ENCODE results near the gene CKMT2. TPM values are rescaled to one million over a fixed set of nuclear protein-coding genes. Genes with fewer than 3 reads are reported as not detected.
A peak's percentile ranks its signal among the peaks of the same experiment; 100 is the strongest.

CKMT2 gene
- total RNA-seq, 1 experiment from 2014 or later, result not detected

DNA sequence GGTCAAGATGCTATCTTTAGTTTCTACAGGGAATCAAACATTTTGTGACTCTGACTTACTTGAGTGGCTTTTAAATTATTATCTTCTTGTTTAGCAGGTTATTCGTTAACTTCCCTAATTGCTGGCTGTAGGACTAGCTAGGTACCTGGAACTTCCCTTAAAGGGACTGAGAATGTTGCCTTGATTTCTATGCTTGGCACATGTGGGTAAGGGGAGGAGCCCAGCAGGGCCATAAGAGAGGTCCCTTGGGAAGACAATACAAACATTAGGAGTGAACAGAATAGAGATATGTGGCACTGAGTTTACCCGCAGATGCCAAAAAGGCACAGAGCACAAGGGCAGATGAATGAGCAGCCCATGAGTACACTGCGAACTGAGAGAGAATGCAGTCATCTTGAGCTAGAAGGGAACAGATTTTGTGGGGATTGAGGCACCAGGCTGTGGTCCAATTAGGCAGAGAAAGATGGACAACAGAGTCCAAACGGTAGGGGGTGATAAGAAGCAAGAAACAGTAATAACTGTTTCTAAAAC is 9.8 kb downstream of the CKMT2 start:
- H3K79me2 ChIP-seq (ENCODE audit: low read length), result no peaks in the 10 kb centered on the region
- no TSS peak for BruUV-seq (replicated peaks)
- no peak overlapping the region for H3K4me3 ChIP-seq (ENCODE audit: low read length)
- ChIA-PET POLR2A (ENCODE audit: unreplicated experiment) (no interaction called here), CTCF (no interaction called here)
- no peaks in the 10 kb centered on the region for H3K27me3 ChIP-seq (ENCODE audit: low read length)
- H4K20me1 ChIP-seq (ENCODE audit: low read length), result no peaks in the 10 kb centered on the region
- no peaks in the 10 kb centered on the region for H3F3A ChIP-seq (ENCODE audit: low read length, unreplicated experiment)
- H3K9me2 ChIP-seq (replicated peaks; ENCODE audit: low read length), result no peaks in the 10 kb centered on the region
- H3K4me2 ChIP-seq (ENCODE audit: low read length), result no peak overlapping the region
- H3K9me3 ChIP-seq (ENCODE audit: low read length), result no peaks in the 10 kb centered on the region
- ATAC-seq (no peak), DNase-seq (no peak)
- H3K4me1 ChIP-seq (ENCODE audit: insufficient read depth, low read length), result peaks cover 15% of the 10 kb centered on the region
- no peak overlapping the region for H2AFZ ChIP-seq (ENCODE audit: low read length)
- H3K9ac ChIP-seq (ENCODE audit: low read length), result no peak overlapping the region
- TF ChIP-seq EZH2phosphoT487 (IDR thresholded peaks at IDR 0.05; ENCODE audit: borderline replicate concordance, low read length) (no peak), EZH2 (IDR thresholded peaks at IDR 0.05; ENCODE audit: low read length, unreplicated experiment) (no peak)
- TF ChIP-seq, protein P1, sequence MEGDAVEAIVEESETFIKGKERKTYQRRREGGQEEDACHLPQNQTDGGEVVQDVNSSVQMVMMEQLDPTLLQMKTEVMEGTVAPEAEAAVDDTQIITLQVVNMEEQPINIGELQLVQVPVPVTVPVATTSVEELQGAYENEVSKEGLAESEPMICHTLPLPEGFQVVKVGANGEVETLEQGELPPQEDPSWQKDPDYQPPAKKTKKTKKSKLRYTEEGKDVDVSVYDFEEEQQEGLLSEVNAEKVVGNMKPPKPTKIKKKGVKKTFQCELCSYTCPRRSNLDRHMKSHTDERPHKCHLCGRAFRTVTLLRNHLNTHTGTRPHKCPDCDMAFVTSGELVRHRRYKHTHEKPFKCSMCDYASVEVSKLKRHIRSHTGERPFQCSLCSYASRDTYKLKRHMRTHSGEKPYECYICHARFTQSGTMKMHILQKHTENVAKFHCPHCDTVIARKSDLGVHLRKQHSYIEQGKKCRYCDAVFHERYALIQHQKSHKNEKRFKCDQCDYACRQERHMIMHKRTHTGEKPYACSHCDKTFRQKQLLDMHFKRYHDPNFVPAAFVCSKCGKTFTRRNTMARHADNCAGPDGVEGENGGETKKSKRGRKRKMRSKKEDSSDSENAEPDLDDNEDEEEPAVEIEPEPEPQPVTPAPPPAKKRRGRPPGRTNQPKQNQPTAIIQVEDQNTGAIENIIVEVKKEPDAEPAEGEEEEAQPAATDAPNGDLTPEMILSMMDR (conservative IDR thresholded peaks at IDR 0.05; ENCODE audit: low read depth, low read length), result no peak
- no peak overlapping the region for H3K27ac ChIP-seq (ENCODE audit: low read length)
- intact Hi-C loops (cut with micrococcal nuclease), result loop anchor here (1.0 kb wide), 1 partner anchor 56 kb away; no protein-coding TSS in a partner anchor
- H3K36me3 ChIP-seq (ENCODE audit: low read depth, low read length), result no peaks in the 10 kb centered on the region

DNA sequence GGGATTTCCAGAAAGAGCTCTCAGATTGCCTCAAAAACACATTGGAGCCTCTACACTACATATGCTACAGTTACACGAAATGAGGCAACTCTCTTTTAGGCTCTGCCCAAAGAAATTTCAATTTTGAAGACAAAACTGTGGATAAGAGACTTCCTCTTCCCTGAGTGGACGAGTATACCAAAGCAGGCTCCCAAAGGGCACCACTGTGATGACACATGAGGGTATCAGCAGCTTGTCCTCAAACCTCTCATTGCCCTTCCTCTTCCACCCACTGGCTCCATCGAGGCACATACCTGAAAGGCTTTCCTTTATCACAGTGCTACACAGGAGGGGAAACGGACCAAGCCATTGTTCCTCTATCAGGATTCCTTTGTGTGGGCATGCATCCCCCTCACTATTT is 11.3 kb downstream of the CKMT2 start:
- H3K9me3 ChIP-seq (ENCODE audit: low read length), result no peaks in the 10 kb centered on the region
- no peaks in the 10 kb centered on the region for H3K36me3 ChIP-seq (ENCODE audit: low read depth, low read length)
- H3K4me1 ChIP-seq (ENCODE audit: insufficient read depth, low read length), result peaks cover 17% of the 10 kb centered on the region
- no peak overlapping the region for H3K4me3 ChIP-seq (ENCODE audit: low read length)
- H3K27me3 ChIP-seq (ENCODE audit: low read length), result no peaks in the 10 kb centered on the region
- no peak overlapping the region for H3K4me2 ChIP-seq (ENCODE audit: low read length)
- H3F3A ChIP-seq (ENCODE audit: low read length, unreplicated experiment), result no peaks in the 10 kb centered on the region
- no TSS peak for BruUV-seq (replicated peaks)
- no peak for DNase-seq
- no peaks in the 10 kb centered on the region for H4K20me1 ChIP-seq (ENCODE audit: low read length)
- POLR2A ChIA-PET (ENCODE audit: unreplicated experiment), result no interaction called here
- no peaks in the 10 kb centered on the region for H3K79me2 ChIP-seq (ENCODE audit: low read length)
- no peak overlapping the region for H3K9ac ChIP-seq (ENCODE audit: low read length)
- intact Hi-C loops (cut with micrococcal nuclease), result no loop called here
- no peak for TF ChIP-seq EZH2phosphoT487 (IDR thresholded peaks at IDR 0.05; ENCODE audit: borderline replicate concordance, low read length)
- TF ChIP-seq, protein P1 (conservative IDR thresholded peaks at IDR 0.05; ENCODE audit: low read depth, low read length), result no peak
- no peak for TF ChIP-seq EZH2 (IDR thresholded peaks at IDR 0.05; ENCODE audit: low read length, unreplicated experiment)
- no peaks in the 10 kb centered on the region for H3K9me2 ChIP-seq (replicated peaks; ENCODE audit: low read length)
- no peak overlapping the region for H3K27ac ChIP-seq (ENCODE audit: low read length)
- CTCF ChIA-PET, result interaction anchor here (0.5 kb wide), 1 partner anchor 1094 kb away, joined by 4 read pairs; no protein-coding TSS in a partner anchor
- no peak overlapping the region for H2AFZ ChIP-seq (ENCODE audit: low read length)
- ATAC-seq, result no peak

DNA sequence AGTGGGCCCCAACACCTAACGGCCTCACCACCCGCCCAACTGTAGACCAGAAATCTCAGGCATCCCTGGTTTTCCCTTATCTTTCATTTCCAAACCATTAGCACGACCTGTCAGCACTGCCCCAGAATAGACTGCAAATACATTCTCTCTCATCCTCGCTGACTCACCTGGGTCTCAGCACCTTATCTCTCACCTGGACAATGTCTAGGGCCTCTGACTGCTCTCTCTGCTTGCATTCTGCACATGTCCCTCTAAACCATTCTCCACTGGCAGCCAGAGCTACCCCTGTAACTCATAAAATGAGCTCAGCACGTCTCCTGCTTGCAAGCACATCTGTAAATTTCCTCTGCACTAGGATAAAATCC is 12.7 kb downstream of the CKMT2 start:
- H3K27me3 ChIP-seq (ENCODE audit: low read length), result no peaks in the 10 kb centered on the region
- H3K4me2 ChIP-seq (ENCODE audit: low read length), result no peak overlapping the region
- no peaks in the 10 kb centered on the region for H3F3A ChIP-seq (ENCODE audit: low read length, unreplicated experiment)
- peaks cover 17% of the 10 kb centered on the region for H3K4me1 ChIP-seq (ENCODE audit: insufficient read depth, low read length)
- H3K9me2 ChIP-seq (replicated peaks; ENCODE audit: low read length), result no peaks in the 10 kb centered on the region
- CTCF ChIA-PET, result no interaction called here
- no peaks in the 10 kb centered on the region for H4K20me1 ChIP-seq (ENCODE audit: low read length)
- H3K9me3 ChIP-seq (ENCODE audit: low read length), result no peaks in the 10 kb centered on the region
- no peak overlapping the region for H3K9ac ChIP-seq (ENCODE audit: low read length)
- no peaks in the 10 kb centered on the region for H3K79me2 ChIP-seq (ENCODE audit: low read length)
- no TSS peak for BruUV-seq (replicated peaks)
- H3K27ac ChIP-seq (ENCODE audit: low read length), result peak overlapping the region; percentile 11; the same call in 1 of the 2 replicates
- intact Hi-C loops (cut with micrococcal nuclease), result no loop called here
- no peaks in the 10 kb centered on the region for H3K36me3 ChIP-seq (ENCODE audit: low read depth, low read length)
- DNase-seq (no peak), ATAC-seq (peak; percentile 10; the same call in 1 of the 2 replicates)
- H3K4me3 ChIP-seq (ENCODE audit: low read length), result no peak overlapping the region
- H2AFZ ChIP-seq (ENCODE audit: low read length), result no peak overlapping the region
- no peak for TF ChIP-seq EZH2phosphoT487 (IDR thresholded peaks at IDR 0.05; ENCODE audit: borderline replicate concordance, low read length)
- TF ChIP-seq EZH2 (IDR thresholded peaks at IDR 0.05; ENCODE audit: low read length, unreplicated experiment), result no peak
- TF ChIP-seq, protein P1 (conservative IDR thresholded peaks at IDR 0.05; ENCODE audit: low read depth, low read length), result no peak
- POLR2A ChIA-PET (ENCODE audit: unreplicated experiment), result interaction anchor here (0.8 kb wide), 1 partner anchor 54 kb away, joined by 3 read pairs; no protein-coding TSS in a partner anchor
